Stimulated activated CD8-positive, alpha-beta memory T cell treated with anti-CD3 and anti-CD28 coated beads, Interleukin-4, amount 100 ng/mL, for 48 hours (primary cell): ENCODE results near the gene NADK.
A peak's percentile ranks its signal among the peaks of the same experiment; 100 is the strongest.
"Not testable (repeated sequence)": the region's sequence is repeated elsewhere in the genome, so short reads cannot be mapped to it uniquely, and the experiment has no call there.

Source experiments
- DNase-seq: peaks from one replicate; pipeline ENCODE4 v3.0.0-alpha.2; 2020

Gene NADK

DNA sequence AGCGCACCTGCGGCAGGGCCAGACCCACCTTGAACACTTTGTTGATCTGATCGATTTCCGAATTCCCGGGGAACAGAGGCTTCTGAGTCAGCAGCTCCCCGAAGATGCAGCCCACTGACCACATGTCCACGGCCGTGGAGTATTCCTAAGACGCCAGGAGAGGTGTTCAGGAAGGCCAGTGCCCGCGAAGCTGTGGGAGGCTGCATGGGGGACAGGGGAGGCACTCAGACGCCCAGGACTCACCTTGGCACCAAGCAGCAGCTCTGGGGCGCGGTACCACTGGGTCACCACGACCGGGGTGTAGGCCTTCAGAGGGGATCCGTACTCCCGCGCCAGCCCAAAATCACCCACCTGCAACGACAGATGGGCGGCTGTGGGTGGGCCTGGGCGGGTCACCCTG is 74.5 kb downstream of the NADK start:
- peak; percentile 21 for DNase-seq

DNA sequence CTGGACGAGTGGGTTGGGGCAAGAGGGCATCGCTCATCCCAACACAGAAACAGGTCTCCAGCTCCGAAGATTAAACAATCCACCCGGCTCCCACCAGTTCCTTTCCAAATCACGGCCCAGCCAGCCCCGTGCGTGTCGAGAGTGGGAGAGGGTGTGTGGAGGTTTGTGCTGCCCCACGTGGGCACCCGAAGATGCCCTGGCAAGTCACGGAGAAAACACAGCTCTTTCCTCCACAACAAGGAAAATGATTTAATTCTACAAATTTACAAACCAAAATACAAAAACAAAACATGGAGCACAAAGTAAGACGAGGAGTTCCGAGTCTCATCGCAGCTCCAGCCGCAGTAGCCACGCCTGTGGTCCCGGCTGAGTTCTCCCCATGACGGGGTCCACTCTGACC is 75.8 kb downstream of the NADK start:
- DNase-seq, result not testable (repeated sequence)
